IMR-90 (cell line): ENCODE results near the gene RUFY1. TPM values are rescaled to one million over a fixed set of nuclear protein-coding genes. Genes with fewer than 3 reads are reported as not detected.

Source experiments
- ATAC-seq: fragments of 200-7000 bp; cut with Tn5 transposase; 2 replicates; pipeline ENCODE4 v1.9.1; 2020; ENCODE audit warnings: low read depth, mild to moderate bottlenecking, moderate library complexity
- BruUV-seq: library from RNA; stranded (reverse); fragments of 400-500 nt; replicated peaks from 2 replicates; lab custom pipeline; 2021; lab: Mats Ljungman, UMichigan
- CTCF ChIA-PET: fragments of 300-600 bp; formaldehyde crosslinking; extraction: SDS; loops from one replicate; lab custom pipeline; 2021; ENCODE audit warnings: antibody characterized with exemption; lab: Yijun Ruan, JAX
- POLR2A ChIA-PET: fragments of 300-600 bp; sonication (Branson Sonifier 250); formaldehyde crosslinking; loops from one replicate; lab custom pipeline; 2022; ENCODE audit warnings: antibody characterized with exemption; ENCODE audit not compliant: unreplicated experiment; lab: Charles Lee
- DNase-seq: peaks from one replicate; pipeline ENCODE4 v3.0.0; 2013
- H2AFZ ChIP-seq: replicated peaks from 2 replicates; pipeline ENCODE3; 2013; ENCODE audit warnings: low read length, mild to moderate bottlenecking; ENCODE audit not compliant: poor library complexity
- H2AK5ac ChIP-seq: 2 replicates; pipeline ENCODE4 v1.6.1; 2013; ENCODE audit warnings: low read depth, low read length, inconsistent platforms
- H2AK9ac ChIP-seq: replicated peaks from 2 replicates; pipeline ENCODE3; 2013; ENCODE audit warnings: mild to moderate bottlenecking, low read depth, low read length, moderate library complexity; ENCODE audit not compliant: poor library complexity
- H2BK120ac ChIP-seq: 2 replicates; pipeline ENCODE4 v1.6.1; 2013; ENCODE audit warnings: low read depth, low read length, inconsistent platforms
- H2BK15ac ChIP-seq: 3 replicates; pipeline ENCODE4 v1.6.1; 2013; ENCODE audit warnings: low read depth, low read length, inconsistent platforms
- H2BK20ac ChIP-seq: 2 replicates; pipeline ENCODE4 v1.6.1; 2013; ENCODE audit warnings: low read depth, mild to moderate bottlenecking, inconsistent platforms, low read length, moderate library complexity
- H2BK5ac ChIP-seq: 2 replicates; pipeline ENCODE4 v1.6.1; 2013; ENCODE audit warnings: mild to moderate bottlenecking, low read depth, low read length, inconsistent platforms; ENCODE audit not compliant: poor library complexity, severe bottlenecking
- H3K14ac ChIP-seq: replicated peaks from 2 replicates; pipeline ENCODE4 v1.6.1; 2013; ENCODE audit warnings: low read depth, low read length, inconsistent platforms
- H3K18ac ChIP-seq: 2 replicates; pipeline ENCODE4 v1.6.1; 2013; ENCODE audit warnings: low read depth, low read length, control low read depth
- H3K23ac ChIP-seq: 2 replicates; pipeline ENCODE4 v1.6.1; 2013; ENCODE audit warnings: low read depth, low read length, inconsistent platforms
- H3K27ac ChIP-seq: 2 replicates; pipeline ENCODE4 v1.5.1; 2013; ENCODE audit warnings: mild to moderate bottlenecking, control low read depth, low read length; ENCODE audit not compliant: insufficient read depth
- H3K27me3 ChIP-seq: 2 replicates; pipeline ENCODE4 v1.6.1; 2013; ENCODE audit warnings: low read length; ENCODE audit not compliant: control insufficient read depth, insufficient read depth
- H3K36me3 ChIP-seq: 2 replicates; pipeline ENCODE4 v1.6.1; 2013; ENCODE audit warnings: low read length, mixed read lengths; ENCODE audit not compliant: control insufficient read depth, insufficient read depth
- H3K4ac ChIP-seq: 2 replicates; pipeline ENCODE4 v1.6.1; 2013; ENCODE audit warnings: low read depth, low read length, inconsistent platforms
- H3K4me1 ChIP-seq: 2 replicates; pipeline ENCODE4 v1.6.1; 2013; ENCODE audit warnings: low read length, mixed read lengths; ENCODE audit not compliant: control insufficient read depth, insufficient read depth
- H3K4me2 ChIP-seq: 2 replicates; pipeline ENCODE4 v1.6.1; 2013; ENCODE audit warnings: low read depth, mild to moderate bottlenecking, control low read depth, low read length, moderate library complexity
- H3K4me3 ChIP-seq: 2 replicates; pipeline ENCODE4 v1.5.1; 2013; ENCODE audit warnings: low read depth, mild to moderate bottlenecking, control low read depth, low read length, moderate library complexity; ENCODE audit not compliant: insufficient read depth
- H3K56ac ChIP-seq: 2 replicates; pipeline ENCODE4 v1.6.1; 2013; ENCODE audit warnings: low read length, inconsistent platforms; ENCODE audit not compliant: insufficient read depth; ENCODE audit errors: extremely low read depth
- H3K79me1 ChIP-seq, 2 experiments: 2 replicates each; pipeline ENCODE4 v1.6.1; 2013; ENCODE audit warnings: low read length in 2 of 2, inconsistent platforms in 1 of 2, low read depth in 1 of 2
- H3K9ac ChIP-seq: 2 replicates; pipeline ENCODE4 v1.6.1; 2013; ENCODE audit warnings: low read depth, low read length, control low read depth
- H3K9me1 ChIP-seq: 2 replicates; pipeline ENCODE4 v1.6.1; 2013; ENCODE audit warnings: low read length, inconsistent platforms; ENCODE audit not compliant: insufficient read depth
- H3K9me3 ChIP-seq: 2 replicates; pipeline ENCODE4 v1.6.1; 2013; ENCODE audit warnings: low read length; ENCODE audit not compliant: control insufficient read depth, insufficient read depth
- H4K20me1 ChIP-seq: 2 replicates; pipeline ENCODE4 v1.6.1; 2013; ENCODE audit warnings: low read length, inconsistent platforms; ENCODE audit not compliant: insufficient read depth
- H4K5ac ChIP-seq: 2 replicates; pipeline ENCODE4 v1.6.1; 2013; ENCODE audit warnings: mild to moderate bottlenecking, low read depth, low read length, control low read depth
- H4K8ac ChIP-seq, 2 experiments: 2 replicates each; pipeline ENCODE4 v1.6.1; 2013; ENCODE audit warnings: low read depth in 2 of 2, low read length in 2 of 2, control low read depth in 1 of 2, inconsistent platforms in 1 of 2
- H4K91ac ChIP-seq: 2 replicates; pipeline ENCODE4 v1.6.1; 2013; ENCODE audit warnings: low read depth, low read length, inconsistent platforms; ENCODE audit not compliant: insufficient read depth
- BHLHE40 ChIP-seq: fragments of 150-350 bp; IDR thresholded peaks from 2 replicates; pipeline ENCODE4 v1.6.1; 2016; ENCODE audit warnings: mild to moderate bottlenecking, low read depth, low read length
- CEBPB ChIP-seq: IDR thresholded peaks from 2 replicates; pipeline ENCODE4 v1.6.1; 2012; ENCODE audit warnings: low read depth, low read length, improper control_type of control experiment
- CHD1 ChIP-seq: IDR thresholded peaks from 2 replicates; pipeline ENCODE4 v1.6.1; 2012; ENCODE audit warnings: low read depth, low read length, improper control_type of control experiment
- FOS ChIP-seq: fragments of 150-350 bp; IDR thresholded peaks from 2 replicates; pipeline ENCODE4 v1.6.1; 2016; ENCODE audit warnings: low read depth, low read length
- MAFK ChIP-seq: IDR thresholded peaks from 2 replicates; pipeline ENCODE4 v1.6.1; 2012; ENCODE audit warnings: low read depth, low read length, improper control_type of control experiment
- MAZ ChIP-seq: IDR thresholded peaks from 2 replicates; pipeline ENCODE4 v1.6.1; 2012; ENCODE audit warnings: low read depth, mild to moderate bottlenecking, low read length, improper control_type of control experiment, moderate library complexity, borderline replicate concordance
- RAD21 ChIP-seq: IDR thresholded peaks from 2 replicates; pipeline ENCODE4 v1.6.1; 2012; ENCODE audit warnings: low read length, improper control_type of control experiment
- RCOR1 ChIP-seq: IDR thresholded peaks from 2 replicates; pipeline ENCODE4 v1.6.1; 2012; ENCODE audit warnings: mild to moderate bottlenecking, low read length, improper control_type of control experiment; ENCODE audit not compliant: insufficient replicate concordance
- RFX5 ChIP-seq: IDR thresholded peaks from 2 replicates; pipeline ENCODE4 v1.8.0; 2012; ENCODE audit warnings: low read depth, mild to moderate bottlenecking, low read length, moderate library complexity
- USF2 ChIP-seq: fragments of 150-350 bp; IDR thresholded peaks from 2 replicates; pipeline ENCODE4 v1.6.1; 2017; ENCODE audit warnings: mild to moderate bottlenecking, antibody characterized with exemption, low read length, low read depth
- WGBS, 2 experiments: methylation state at CpG; one replicate each; pipeline versions ENCODE4 v1.1.5 to v1.1.7; 2013; ENCODE audit warnings: missing lambda C conversion rate in 2 of 2; ENCODE audit not compliant: insufficient read length in 1 of 2; ENCODE audit errors: extremely low coverage in 2 of 2; 5-methylcytosine and 5-hydroxymethylcytosine counted together
- dilution Hi-C: fragments of 300-500 bp; cut with HindIII; formaldehyde crosslinking; loops from one replicate; pipeline ENCODE4 v1.14.3; 2018; ENCODE audit warnings: low sequenced_read_pairs; ENCODE audit not compliant: unreplicated experiment
- in situ Hi-C: fragments of 300-500 bp; cut with MboI; formaldehyde crosslinking; loops from 3 replicates; pipeline ENCODE4 v1.14.3; 2019; ENCODE audit warnings: low sequenced_read_pairs, inconsistent platforms, mixed read lengths
- intact Hi-C: fragments of 100-400 bp; cut with micrococcal nuclease; formaldehyde crosslinking; loops from 2 replicates; pipeline ENCODE4 v1.10.0; 2022
- polyA plus RNA-seq, 3 experiments: library from polyadenylated mRNA; depleted of rRNA; stranded (reverse); fragments of >200 nt; gene quantifications; 2 replicates each; pipeline ENCODE4 v1.2.3, GENCODE V29; 2012; ENCODE audit warnings: low replicate concordance in 1 of 3
- total RNA-seq: library from RNA; depleted of rRNA; stranded (reverse); fragments of >200 nt; gene quantifications from 2 replicates; pipeline ENCODE4 v1.2.3, GENCODE V29; 2012
- TF ChIP-seq, protein P1 (sequence below): conservative IDR thresholded peaks from 2 replicates; pipeline ENCODE4 v1.5.1; 2012; ENCODE audit warnings: mild to moderate bottlenecking, low read depth, low read length, improper control_type of control experiment
- TF ChIP-seq, protein P2 (sequence below): fragments of 150-350 bp; IDR thresholded peaks from 2 replicates; pipeline ENCODE4 v1.6.1; 2016; ENCODE audit warnings: low read depth, mild to moderate bottlenecking, low read length, moderate library complexity, borderline replicate concordance

RUFY1 gene
- total and polyA plus RNA-seq, 2 of the 4 experiments (the other 2 are of a cell fraction) = 19.5 to 21.8 TPM

DNA sequence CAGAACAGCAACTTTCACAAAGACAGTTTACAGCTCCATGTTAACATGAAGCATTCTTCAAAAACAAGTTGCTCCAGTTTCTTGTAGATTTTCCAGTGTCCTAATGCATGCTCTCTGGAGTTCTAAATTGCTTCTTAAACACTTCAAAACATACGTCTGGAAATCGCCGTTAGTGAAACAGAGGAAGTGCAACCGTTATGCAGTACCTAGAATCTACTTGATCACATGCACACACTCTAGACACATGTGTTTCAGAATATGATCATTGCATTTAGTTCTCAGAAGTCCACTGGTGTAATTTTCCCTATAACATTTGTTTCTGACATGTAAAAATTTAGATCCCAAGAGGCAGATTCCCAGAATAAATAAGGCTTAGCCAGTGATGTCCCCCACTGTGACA is 41.1 kb upstream of the RUFY1 start:
- no peak overlapping the region for H3K4me2 ChIP-seq
- H2BK5ac ChIP-seq = no peak overlapping the region
- H3K14ac ChIP-seq = no peak overlapping the region
- no peaks in the 10 kb centered on the region for H3K9me3 ChIP-seq
- POLR2A ChIA-PET = no interaction called here
- H3K9me1 ChIP-seq = no peaks in the 10 kb centered on the region
- no peak overlapping the region for H3K27ac ChIP-seq
- H3K79me1 ChIP-seq = no peaks in the 10 kb centered on the region
- in situ Hi-C loops = no loop called here
- H3K27me3 ChIP-seq = no peaks in the 10 kb centered on the region
- no peak for ATAC-seq
- H3K23ac ChIP-seq = no peak overlapping the region
- WGBS, 2 experiments = no CpG with 5 or more reads among the region's 4 CpGs
- no peak overlapping the region for H4K91ac ChIP-seq
- no peak overlapping the region for H2AFZ ChIP-seq
- no peak overlapping the region for H3K4me3 ChIP-seq
- no peak overlapping the region for H2AK5ac ChIP-seq
- H4K8ac ChIP-seq = no peak overlapping the region
- intact Hi-C loops = no loop called here
- no peak overlapping the region for H3K9ac ChIP-seq
- H2BK120ac ChIP-seq = no peak overlapping the region
- H3K18ac ChIP-seq = no peak overlapping the region
- dilution Hi-C loops = no loop called here
- no peak overlapping the region for H2BK15ac ChIP-seq
- H3K4ac ChIP-seq = no peak overlapping the region
- no peak for DNase-seq
- no TSS peak for BruUV-seq
- no peak overlapping the region for H2AK9ac ChIP-seq
- H2BK20ac ChIP-seq = no peak overlapping the region
- H4K20me1 ChIP-seq = no peaks in the 10 kb centered on the region
- H3K4me1 ChIP-seq = no peaks in the 10 kb centered on the region
- no peak overlapping the region for H4K5ac ChIP-seq
- no peaks in the 10 kb centered on the region for H3K36me3 ChIP-seq
- no peak overlapping the region for H3K56ac ChIP-seq
- CTCF ChIA-PET = no interaction called here
- TF ChIP-seq FOS (no peak), MAZ (no peak), RFX5 (no peak), RAD21 (no peak), BHLHE40 (no peak), USF2 (no peak), MAFK (no peak), CHD1 (no peak), CEBPB (no peak), RCOR1 (no peak)
- TF ChIP-seq, protein P1, sequence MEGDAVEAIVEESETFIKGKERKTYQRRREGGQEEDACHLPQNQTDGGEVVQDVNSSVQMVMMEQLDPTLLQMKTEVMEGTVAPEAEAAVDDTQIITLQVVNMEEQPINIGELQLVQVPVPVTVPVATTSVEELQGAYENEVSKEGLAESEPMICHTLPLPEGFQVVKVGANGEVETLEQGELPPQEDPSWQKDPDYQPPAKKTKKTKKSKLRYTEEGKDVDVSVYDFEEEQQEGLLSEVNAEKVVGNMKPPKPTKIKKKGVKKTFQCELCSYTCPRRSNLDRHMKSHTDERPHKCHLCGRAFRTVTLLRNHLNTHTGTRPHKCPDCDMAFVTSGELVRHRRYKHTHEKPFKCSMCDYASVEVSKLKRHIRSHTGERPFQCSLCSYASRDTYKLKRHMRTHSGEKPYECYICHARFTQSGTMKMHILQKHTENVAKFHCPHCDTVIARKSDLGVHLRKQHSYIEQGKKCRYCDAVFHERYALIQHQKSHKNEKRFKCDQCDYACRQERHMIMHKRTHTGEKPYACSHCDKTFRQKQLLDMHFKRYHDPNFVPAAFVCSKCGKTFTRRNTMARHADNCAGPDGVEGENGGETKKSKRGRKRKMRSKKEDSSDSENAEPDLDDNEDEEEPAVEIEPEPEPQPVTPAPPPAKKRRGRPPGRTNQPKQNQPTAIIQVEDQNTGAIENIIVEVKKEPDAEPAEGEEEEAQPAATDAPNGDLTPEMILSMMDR = no peak
- TF ChIP-seq, protein P2, sequence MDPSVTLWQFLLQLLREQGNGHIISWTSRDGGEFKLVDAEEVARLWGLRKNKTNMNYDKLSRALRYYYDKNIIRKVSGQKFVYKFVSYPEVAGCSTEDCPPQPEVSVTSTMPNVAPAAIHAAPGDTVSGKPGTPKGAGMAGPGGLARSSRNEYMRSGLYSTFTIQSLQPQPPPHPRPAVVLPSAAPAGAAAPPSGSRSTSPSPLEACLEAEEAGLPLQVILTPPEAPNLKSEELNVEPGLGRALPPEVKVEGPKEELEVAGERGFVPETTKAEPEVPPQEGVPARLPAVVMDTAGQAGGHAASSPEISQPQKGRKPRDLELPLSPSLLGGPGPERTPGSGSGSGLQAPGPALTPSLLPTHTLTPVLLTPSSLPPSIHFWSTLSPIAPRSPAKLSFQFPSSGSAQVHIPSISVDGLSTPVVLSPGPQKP = no peak
